HG03280 (cell line): ENCODE measurements around the gene SORCS2.

Source experiments
- ATAC-seq: cut with Tn5 transposase; IDR thresholded peaks from one replicate; pipeline ENCODE4 v1.9.1; 2021; ENCODE audit warnings: mild to moderate bottlenecking, moderate library complexity; ENCODE audit not compliant: unreplicated experiment

SORCS2 gene

GRCh38 chr4:7461230-7461629, 268.9 kb downstream of the SORCS2 start:
- ATAC-seq = no peak

GRCh38 chr4:7462509-7462971, 270.2 kb downstream of the SORCS2 start:
- ATAC-seq = no peak

GRCh38 chr4:7463566-7464258, 271.4 kb downstream of the SORCS2 start:
- no peak for ATAC-seq

- ATAC-seq = no peak
Measured at GRCh38 chr4:7464259-7464655, 271.9 kb downstream of the SORCS2 start.

- ATAC-seq = no peak
Measured at GRCh38 chr4:7465017-7465416, 272.7 kb downstream of the SORCS2 start.

- ATAC-seq = no peak
Measured at GRCh38 chr4:7466215-7466614, 273.9 kb downstream of the SORCS2 start.

- no peak for ATAC-seq
Measured at GRCh38 chr4:7466904-7467303, 274.6 kb downstream of the SORCS2 start.

- ATAC-seq = no peak
Measured at GRCh38 chr4:7467471-7467870, 275.1 kb downstream of the SORCS2 start.

- no peak for ATAC-seq
Measured at GRCh38 chr4:7469023-7469422, 276.7 kb downstream of the SORCS2 start.

- no peak for ATAC-seq
Measured at GRCh38 chr4:7470111-7470510, 277.8 kb downstream of the SORCS2 start.

- no peak for ATAC-seq
Measured at GRCh38 chr4:7470522-7471128, 278.3 kb downstream of the SORCS2 start.

- no peak for ATAC-seq
Measured at GRCh38 chr4:7472442-7473013, 280.2 kb downstream of the SORCS2 start.

GRCh38 chr4:7473081-7473480, 280.7 kb downstream of the SORCS2 start:
- ATAC-seq = no peak

GRCh38 chr4:7474320-7474719, 282.0 kb downstream of the SORCS2 start:
- no peak for ATAC-seq

- no peak for ATAC-seq
Measured at GRCh38 chr4:7475207-7475606, 282.9 kb downstream of the SORCS2 start.

GRCh38 chr4:7476820-7477219, 284.5 kb downstream of the SORCS2 start:
- ATAC-seq = no peak

- no peak for ATAC-seq
Measured at GRCh38 chr4:7477695-7478094, 285.4 kb downstream of the SORCS2 start.

- ATAC-seq = no peak
Measured at GRCh38 chr4:7478665-7479064, 286.3 kb downstream of the SORCS2 start.

GRCh38 chr4:7480423-7480822, 288.1 kb downstream of the SORCS2 start:
- no peak for ATAC-seq

GRCh38 chr4:7481227-7481626, 288.9 kb downstream of the SORCS2 start:
- ATAC-seq = no peak

- no peak for ATAC-seq
Measured at GRCh38 chr4:7485096-7485495, 292.8 kb downstream of the SORCS2 start.

- ATAC-seq = no peak
Measured at GRCh38 chr4:7486101-7486500, 293.8 kb downstream of the SORCS2 start.
